NT2/D1 (cell line): ENCODE results near the gene SH3PXD2A.

ENCODE experiments used
- DNase-seq: peaks from one replicate; pipeline ENCODE4 v3.0.0-alpha.2; 2011; ENCODE audit warnings: low read depth, low spot score
- H3K27me3 ChIP-seq: 2 replicates; pipeline ENCODE4 v1.6.0; 2011; ENCODE audit warnings: mild to moderate bottlenecking; ENCODE audit not compliant: insufficient read length, insufficient read depth
- H3K36me3 ChIP-seq: 2 replicates; pipeline ENCODE4 v1.6.1; 2011; ENCODE audit warnings: mild to moderate bottlenecking, low read length, mixed read lengths; ENCODE audit not compliant: insufficient read depth, insufficient read length
- H3K4me1 ChIP-seq: 2 replicates; pipeline ENCODE4 v1.5.1; 2011; ENCODE audit not compliant: insufficient read depth, insufficient read length
- H3K4me3 ChIP-seq: 2 replicates; pipeline ENCODE4 v1.5.1; 2011; ENCODE audit warnings: low read depth; ENCODE audit not compliant: insufficient read length
- H3K9ac ChIP-seq: 2 replicates; pipeline ENCODE4 v1.6.0; 2011; ENCODE audit warnings: low read depth; ENCODE audit not compliant: insufficient read length
- H3K9me3 ChIP-seq: 2 replicates; pipeline ENCODE4 v1.5.1; 2011; ENCODE audit warnings: mild to moderate bottlenecking, low read length; ENCODE audit not compliant: insufficient read depth
- SUZ12 ChIP-seq: IDR thresholded peaks from 2 replicates; pipeline ENCODE4 v1.6.1; 2011; ENCODE audit not compliant: insufficient read length, insufficient read depth; ENCODE audit errors: extremely low read depth
- YY1 ChIP-seq: IDR thresholded peaks from 2 replicates; pipeline ENCODE4 v1.6.1; 2011; ENCODE audit not compliant: insufficient read length, insufficient read depth
- ZNF274 ChIP-seq: IDR thresholded peaks from 2 replicates; pipeline ENCODE4 v1.6.1; 2011; ENCODE audit warnings: mild to moderate bottlenecking, low read depth, low read length

The SH3PXD2A gene

GRCh38 chr10:103793429-103793828 lies 61.9 kb downstream of the SH3PXD2A start:
- TF ChIP-seq SUZ12: no peak
- no peak for TF ChIP-seq YY1
- TF ChIP-seq ZNF274: no peak
- Histone ChIP-seq H3K9me3 (no peaks in the 10 kb centered on the region), H3K4me3 (no peak overlapping the region), H3K27me3 (no peaks in the 10 kb centered on the region), H3K9ac (no peak overlapping the region), H3K36me3 (peaks cover 7% of the 10 kb centered on the region), H3K4me1 (no peaks in the 10 kb centered on the region)
- no peak for DNase-seq

- Histone ChIP-seq H3K9me3 (no peaks in the 10 kb centered on the region), H3K4me3 (no peak overlapping the region), H3K4me1 (no peaks in the 10 kb centered on the region), H3K9ac (no peak overlapping the region), H3K27me3 (no peaks in the 10 kb centered on the region), H3K36me3 (peaks cover 3% of the 10 kb centered on the region)
- no peak for TF ChIP-seq ZNF274
- TF ChIP-seq SUZ12: no peak
- TF ChIP-seq YY1: no peak
- no peak for DNase-seq
Observed at GRCh38 chr10:103792547-103792946, 62.8 kb downstream of the SH3PXD2A start.

- no peak for DNase-seq
- Histone ChIP-seq H3K4me3 (no peak overlapping the region), H3K9ac (no peak overlapping the region), H3K9me3 (no peaks in the 10 kb centered on the region), H3K36me3 (peaks cover 3% of the 10 kb centered on the region), H3K4me1 (no peaks in the 10 kb centered on the region), H3K27me3 (no peaks in the 10 kb centered on the region)
- TF ChIP-seq YY1 (no peak), SUZ12 (no peak), ZNF274 (no peak)
Observed at GRCh38 chr10:103791858-103792257, 63.5 kb downstream of the SH3PXD2A start.

GRCh38 chr10:103791291-103791690 lies 64.1 kb downstream of the SH3PXD2A start:
- TF ChIP-seq YY1: no peak
- TF ChIP-seq SUZ12: no peak
- TF ChIP-seq ZNF274: no peak
- peaks cover 3% of the 10 kb centered on the region for H3K36me3 ChIP-seq
- H3K9ac ChIP-seq: no peak overlapping the region
- no peak for DNase-seq
- H3K27me3 ChIP-seq: no peaks in the 10 kb centered on the region
- no peaks in the 10 kb centered on the region for H3K9me3 ChIP-seq
- H3K4me3 ChIP-seq: no peak overlapping the region
- H3K4me1 ChIP-seq: no peaks in the 10 kb centered on the region

- Histone ChIP-seq H3K27me3 (no peaks in the 10 kb centered on the region), H3K4me1 (no peaks in the 10 kb centered on the region)
- TF ChIP-seq YY1: no peak
- no peak for TF ChIP-seq SUZ12
- no peak for TF ChIP-seq ZNF274
Observed at GRCh38 chr10:103790580-103790979, 64.8 kb downstream of the SH3PXD2A start.

GRCh38 chr10:103789771-103790201 lies 65.6 kb downstream of the SH3PXD2A start:
- TF ChIP-seq ZNF274 (no peak), YY1 (no peak), SUZ12 (no peak)
- no peaks in the 10 kb centered on the region for H3K27me3 ChIP-seq
- no peak overlapping the region for H3K4me3 ChIP-seq
- DNase-seq: no peak
- H3K9me3 ChIP-seq: no peaks in the 10 kb centered on the region
- no peaks in the 10 kb centered on the region for H3K4me1 ChIP-seq
- H3K9ac ChIP-seq: peak overlapping the region; percentile 10
- peaks cover 3% of the 10 kb centered on the region for H3K36me3 ChIP-seq

More at GRCh38 chr10:103790580-103790979, 64.8 kb downstream of the SH3PXD2A start:
- Histone ChIP-seq H3K9ac (no peak overlapping the region), H3K36me3 (peaks cover 3% of the 10 kb centered on the region), H3K9me3 (no peaks in the 10 kb centered on the region), H3K4me3 (no peak overlapping the region)
- DNase-seq: no peak

- no peaks in the 10 kb centered on the region for H3K4me1 ChIP-seq
- no peaks in the 10 kb centered on the region for H3K27me3 ChIP-seq
- H3K9me3 ChIP-seq: no peaks in the 10 kb centered on the region
- TF ChIP-seq YY1 (no peak), ZNF274 (no peak), SUZ12 (no peak)
- H3K9ac ChIP-seq: no peak overlapping the region
- no peak for DNase-seq
- H3K36me3 ChIP-seq: peaks cover 3% of the 10 kb centered on the region
- H3K4me3 ChIP-seq: no peak overlapping the region
Observed at GRCh38 chr10:103789161-103789560, 66.2 kb downstream of the SH3PXD2A start.

- no peak for TF ChIP-seq YY1
- no peak for TF ChIP-seq SUZ12
- no peak for TF ChIP-seq ZNF274
- DNase-seq: no peak
- Histone ChIP-seq H3K27me3 (no peaks in the 10 kb centered on the region), H3K4me3 (no peak overlapping the region), H3K9ac (no peak overlapping the region), H3K36me3 (no peaks in the 10 kb centered on the region), H3K4me1 (peaks cover 5% of the 10 kb centered on the region), H3K9me3 (no peaks in the 10 kb centered on the region)
Observed at GRCh38 chr10:103787331-103787730, 68.0 kb downstream of the SH3PXD2A start.
